ENCODE results near the gene HEMGN. TPM values are rescaled to one million over a fixed set of nuclear protein-coding genes. Genes with fewer than 3 reads are reported as not detected.

Gene HEMGN
- total RNA-seq, 1 experiment from 2014 or later: 0.11 TPM

- Mint-ChIP-seq H3K27me3 (ENCODE audit: low read depth) (no peaks in the 10 kb centered on the region), H3K9me3 (no peaks in the 10 kb centered on the region), H3K4me1 (peaks cover 3% of the 10 kb centered on the region; the same call in 1 of the 2 replicates), H3K4me3 (no peak overlapping the region), H3K36me3 (no peaks in the 10 kb centered on the region), H3K27ac (no peak overlapping the region)
- peak; percentile 65 for ATAC-seq
- ChIA-PET CTCF (interaction anchor here (0.6 to 5.8 kb wide), 14 partner anchors 11 to 188 kb away, joined by 3 to 70 read pairs (median 4); partner anchors contain the start of gene TRMO), POLR2A (no interaction called here)
- TF ChIP-seq CTCF (IDR thresholded peaks at IDR 0.05) (peak; percentile 47; the same call in 1 of the 2 replicates), JAZF1 (CRISPR knock-in tag; IDR thresholded peaks at IDR 0.05) (no peak)
- DNase-seq (ENCODE audit: low spot score): no peak
Observed at GRCh38 chr9:97900738-97901565, 37.0 kb downstream of the HEMGN start.

- no peak for TF ChIP-seq CDX4 (CRISPR knock-in tag; IDR thresholded peaks at IDR 0.05; ENCODE audit: borderline replicate concordance)
- no peak for TF ChIP-seq STAT6 (CRISPR knock-in tag; conservative IDR thresholded peaks at IDR 0.05; ENCODE audit: low read depth)
- TF ChIP-seq ZNF396 (CRISPR knock-in tag; IDR thresholded peaks at IDR 0.05; ENCODE audit: borderline replicate concordance): no peak
- no peak for TF ChIP-seq ZNF263 (CRISPR knock-in tag; IDR thresholded peaks at IDR 0.05; ENCODE audit: low read depth)
- no peak for TF ChIP-seq IRF1 (CRISPR knock-in tag; IDR thresholded peaks at IDR 0.05)
- no peak for TF ChIP-seq ZNF532 (CRISPR knock-in tag; IDR thresholded peaks at IDR 0.05; ENCODE audit: borderline replicate concordance)
- no peak for TF ChIP-seq TP53 (CRISPR knock-in tag; IDR thresholded peaks at IDR 0.05)
- TF ChIP-seq FOXJ3 (CRISPR knock-in tag; IDR thresholded peaks at IDR 0.05; ENCODE audit: borderline replicate concordance): no peak
- TF ChIP-seq ZNF219 (CRISPR knock-in tag; IDR thresholded peaks at IDR 0.05; ENCODE audit: borderline replicate concordance): no peak
- TF ChIP-seq GTF2I (CRISPR knock-in tag; conservative IDR thresholded peaks at IDR 0.05): no peak
- TF ChIP-seq E2F1 (CRISPR knock-in tag; IDR thresholded peaks at IDR 0.05): no peak
- TF ChIP-seq ATF2 (CRISPR knock-in tag; IDR thresholded peaks at IDR 0.05; ENCODE audit: borderline replicate concordance, low read depth): no peak
- DNase-seq (ENCODE audit: low spot score) (no peak), ATAC-seq (no peak)
- POLR2A ChIA-PET: no interaction called here
- Mint-ChIP-seq H3K36me3 (no peaks in the 10 kb centered on the region), H3K27me3 (ENCODE audit: low read depth) (peaks cover 4% of the 10 kb centered on the region; the same call in 1 of the 2 replicates), H3K4me3 (no peak overlapping the region), H3K4me1 (peaks cover 3% of the 10 kb centered on the region; the same call in 1 of the 2 replicates), H3K27ac (no peak overlapping the region), H3K9me3 (no peaks in the 10 kb centered on the region)
- CTCF ChIA-PET: interaction anchor here (0.6 to 5.8 kb wide), 12 partner anchors 10 to 284 kb away, joined by 3 to 70 read pairs (median 4); partner anchors contain the start of gene TRMO
Observed at GRCh38 chr9:97900103-97900737, 37.8 kb downstream of the HEMGN start.
